GM21723 (cell line): ENCODE measurements around the gene MAGOHB.

ENCODE experiments used
- ATAC-seq: cut with Tn5 transposase; IDR thresholded peaks from one replicate; pipeline ENCODE4 v1.9.1; 2021; ENCODE audit warnings: mild to moderate bottlenecking, moderate library complexity; ENCODE audit not compliant: unreplicated experiment

The MAGOHB gene

DNA sequence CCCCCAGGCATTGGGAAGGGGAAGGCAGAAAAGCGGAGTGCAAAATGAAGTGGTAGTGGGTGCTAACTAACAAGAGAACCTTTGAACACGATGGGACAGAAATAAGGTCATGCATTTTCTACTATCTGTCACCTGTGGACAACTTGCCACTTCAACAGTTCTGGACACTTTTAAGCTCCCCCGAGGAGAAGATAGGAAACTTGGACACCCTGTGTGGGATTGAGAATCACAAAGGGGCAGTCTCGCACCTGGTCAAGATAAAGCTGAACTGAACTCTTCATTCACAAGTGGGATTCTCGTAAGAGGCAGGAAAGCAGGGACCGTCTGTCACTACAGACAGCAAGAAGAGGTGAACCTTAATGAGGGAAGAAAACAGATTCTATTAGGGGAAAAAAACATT lies 56.1 kb downstream of the MAGOHB start:
- no peak for ATAC-seq

GRCh38 chr12:10554756-10555481 lies 58.5 kb downstream of the MAGOHB start:
- ATAC-seq: no peak

- no peak for ATAC-seq
These were observed 59.1 kb downstream of the MAGOHB start for GRCh38 chr12:10554228-10554755.
